Muscle of arm (tissue), 12 donors: Measurements from ENCODE around the gene SLC51A. TPM values are rescaled to one million over a fixed set of nuclear protein-coding genes. Genes with fewer than 3 reads are reported as not detected.
A peak's percentile ranks its signal among the peaks of the same experiment; 100 is the strongest.

Experiments used
- DNase-seq: peaks from one replicate; pipeline ENCODE4 v3.0.0-alpha.2; 2013
- polyA plus RNA-seq, 12 donors: library from polyadenylated mRNA; unstranded; fragments of 120-200 nt; gene quantifications; one replicate each; pipeline ENCODE4 v1.2.1, GENCODE V29; 2013; ENCODE audit not compliant: insufficient read length in 12 of 12

The SLC51A gene
- polyA plus RNA-seq, 12 donors, result 4.8 to 11.6 (median 7.3) TPM; not detected in 2

DNA sequence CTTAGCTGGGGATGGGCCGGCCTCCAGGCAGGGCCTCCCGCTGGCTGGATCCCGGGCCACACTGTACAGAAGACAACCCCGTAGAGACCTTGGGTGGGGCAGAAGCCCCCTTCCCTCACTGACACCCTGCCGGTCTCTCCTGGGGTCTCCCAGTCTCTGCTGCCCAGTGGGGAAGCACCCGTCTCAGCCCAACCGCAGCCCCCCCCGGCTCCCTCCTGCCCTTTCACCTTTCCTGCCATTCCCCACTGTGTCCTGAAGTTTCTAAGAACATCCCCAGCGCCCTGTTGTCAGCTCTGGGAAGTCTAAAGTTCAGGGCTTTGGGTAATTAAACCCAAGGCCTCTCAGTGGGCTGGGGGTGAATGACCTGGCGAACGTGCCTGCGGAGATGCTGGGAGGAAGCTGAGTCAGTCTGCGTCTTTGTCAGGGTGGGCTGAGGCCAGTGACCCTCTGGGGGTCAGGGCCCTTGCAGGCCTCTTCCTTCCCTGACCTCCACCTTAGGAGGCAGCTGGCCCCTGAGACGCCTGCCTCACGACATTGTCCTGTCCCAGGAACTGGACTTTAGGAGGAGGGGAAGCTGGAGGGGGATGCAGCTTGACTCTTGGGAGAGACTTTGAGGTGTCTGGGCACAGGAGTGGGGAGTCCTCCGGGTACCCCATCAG lies 1.4 kb upstream of the SLC51A start:
- DNase-seq, result no peak

GRCh38 chr3:196215493-196216020 lies 777 bp upstream of the SLC51A start:
- no peak for DNase-seq

DNA sequence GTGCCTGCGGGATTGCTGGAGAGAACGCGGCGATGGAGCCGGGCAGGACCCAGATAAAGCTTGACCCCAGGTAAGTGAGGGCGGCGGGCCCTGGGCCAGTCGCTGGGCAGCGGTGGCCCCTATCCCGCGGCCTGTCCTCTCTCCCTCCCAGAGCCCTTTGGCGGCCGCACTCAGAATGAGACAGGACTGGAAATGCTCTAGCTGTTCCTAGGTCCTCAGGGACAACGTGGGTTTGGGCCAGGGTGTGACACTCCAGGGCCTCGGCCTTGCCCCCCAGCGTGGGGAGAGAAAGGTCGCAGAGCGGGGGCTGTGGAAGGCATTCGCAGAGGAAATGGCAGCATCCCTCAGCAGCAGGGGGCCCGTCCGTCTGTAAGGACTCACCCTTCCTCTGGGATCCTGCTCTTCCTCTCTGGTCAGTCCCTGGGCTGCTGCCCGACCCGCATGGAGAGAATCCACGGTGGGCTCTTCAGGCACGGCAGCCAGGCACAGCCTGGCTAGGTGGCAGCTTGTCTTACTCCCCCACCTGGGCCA lies 412 bp downstream of the SLC51A start:
- no peak for DNase-seq

- DNase-seq, result no peak
Observed at GRCh38 chr3:196217307-196218154, 1.2 kb downstream of the SLC51A start.

- no peak for DNase-seq
Observed at GRCh38 chr3:196218155-196218712, 1.9 kb downstream of the SLC51A start.

DNA sequence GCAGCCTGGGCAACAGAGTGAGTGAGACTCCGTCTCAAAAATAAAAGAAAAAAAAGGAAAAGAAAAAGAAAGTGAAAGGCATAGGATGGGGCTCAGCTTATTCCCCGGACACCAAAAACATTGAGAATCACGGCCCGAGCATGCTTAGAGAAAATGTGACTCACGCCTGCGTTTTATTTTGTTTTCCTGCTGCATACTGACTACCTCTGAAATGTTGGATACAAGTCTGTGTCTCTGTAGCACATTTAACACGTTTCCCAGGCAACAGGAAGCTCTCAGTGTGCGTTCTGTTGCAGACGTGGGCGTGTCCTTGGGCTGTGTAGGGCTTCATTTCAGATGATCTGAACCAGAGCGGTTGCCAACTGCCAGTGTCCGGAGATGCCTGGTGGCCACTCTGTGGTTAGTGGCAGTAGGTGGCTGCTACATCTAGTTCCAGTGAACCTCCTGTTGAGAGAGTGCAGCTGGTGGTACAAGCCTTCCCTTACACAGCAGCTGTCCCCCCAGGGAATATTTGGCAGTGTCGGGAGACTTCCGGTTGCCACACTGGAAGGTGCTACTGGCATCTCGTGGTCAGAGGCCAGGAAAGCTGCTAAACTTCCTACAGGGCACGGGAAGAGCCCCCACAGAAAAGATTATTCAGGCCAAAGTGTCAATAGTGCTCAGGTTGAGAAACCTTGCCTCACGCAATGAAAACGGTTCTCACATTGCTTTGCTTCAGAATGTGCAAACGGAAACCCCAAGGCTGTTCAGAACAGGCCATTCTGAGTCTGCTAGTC lies 3.0 kb downstream of the SLC51A start:
- DNase-seq, result peak; percentile 66

- no peak for DNase-seq
Observed at GRCh38 chr3:196219970-196220311, 3.6 kb downstream of the SLC51A start.

- DNase-seq, result no peak
Observed at GRCh38 chr3:196220587-196220986, 4.3 kb downstream of the SLC51A start.

DNA sequence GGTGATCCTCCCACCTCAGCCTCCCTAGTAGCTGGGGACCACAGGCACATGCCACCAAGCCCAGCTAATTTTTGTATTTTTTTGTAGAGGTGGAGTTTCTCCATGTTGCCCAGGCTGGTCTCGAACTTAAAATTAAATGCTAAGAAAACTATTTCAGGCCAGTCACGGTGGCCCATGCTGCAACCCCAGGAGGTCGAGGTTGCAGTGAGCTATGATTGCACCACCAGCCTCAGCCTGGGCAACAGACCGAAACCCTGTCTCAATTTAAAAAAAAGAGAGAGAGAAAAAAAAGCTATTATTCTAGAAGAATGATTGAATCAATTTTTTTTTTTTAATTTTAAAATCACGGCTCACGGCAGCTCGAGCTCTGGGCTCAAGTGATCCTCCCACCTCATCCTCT lies 4.7 kb downstream of the SLC51A start:
- no peak for DNase-seq

- no peak for DNase-seq
Observed at GRCh38 chr3:196222876-196223595, 6.7 kb downstream of the SLC51A start.

DNA sequence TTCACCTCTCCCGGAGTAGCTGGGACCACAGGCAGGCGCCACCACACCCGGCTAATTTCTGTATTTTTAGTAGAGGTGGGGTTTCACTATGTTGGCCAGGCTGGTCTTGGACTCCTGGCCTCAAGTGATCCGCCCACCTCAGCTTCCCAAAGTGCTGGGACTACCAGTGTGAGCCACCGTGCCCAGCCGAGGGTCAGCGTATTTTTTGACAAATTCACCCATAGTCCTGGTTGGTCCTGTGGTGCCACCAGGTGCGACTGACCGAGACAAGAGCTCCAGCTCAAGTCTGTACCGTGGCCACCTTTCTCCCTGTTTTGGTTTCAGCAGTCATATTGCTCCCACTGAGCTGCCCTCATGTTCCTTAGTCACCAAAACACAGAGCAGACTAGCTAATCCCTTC lies 8.8 kb downstream of the SLC51A start:
- no peak for DNase-seq

DNA sequence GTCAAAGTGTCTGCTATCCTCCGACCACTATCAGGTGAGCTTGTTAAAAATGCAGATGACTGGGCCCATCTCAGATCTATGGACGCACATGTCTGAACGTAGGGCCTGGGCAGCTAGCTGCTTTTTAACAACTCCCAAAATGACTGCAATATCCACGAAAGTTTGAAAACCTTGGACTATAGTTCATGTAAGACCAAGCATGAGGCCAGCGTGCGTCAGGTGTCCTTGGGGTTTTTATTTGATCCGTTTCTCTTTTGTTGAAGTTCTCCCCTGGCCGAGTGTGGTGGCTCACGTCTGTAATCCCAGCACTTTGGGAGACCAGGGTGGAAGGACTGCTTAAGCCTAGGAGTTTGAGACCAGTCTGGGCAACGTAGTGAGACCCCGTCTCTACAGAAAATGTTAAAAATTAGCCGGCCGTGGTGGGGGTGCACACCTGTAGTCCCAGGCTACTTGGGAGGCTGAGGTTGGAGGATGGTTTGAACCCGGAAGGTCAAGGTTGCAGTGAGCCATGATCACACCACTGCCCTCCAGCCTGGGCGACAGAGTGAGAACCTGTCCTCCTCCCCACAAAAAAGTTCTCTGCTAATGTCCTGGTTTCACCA lies 9.5 kb downstream of the SLC51A start:
- no peak for DNase-seq

GRCh38 chr3:196227121-196227561 lies 10.8 kb downstream of the SLC51A start:
- no peak for DNase-seq

DNA sequence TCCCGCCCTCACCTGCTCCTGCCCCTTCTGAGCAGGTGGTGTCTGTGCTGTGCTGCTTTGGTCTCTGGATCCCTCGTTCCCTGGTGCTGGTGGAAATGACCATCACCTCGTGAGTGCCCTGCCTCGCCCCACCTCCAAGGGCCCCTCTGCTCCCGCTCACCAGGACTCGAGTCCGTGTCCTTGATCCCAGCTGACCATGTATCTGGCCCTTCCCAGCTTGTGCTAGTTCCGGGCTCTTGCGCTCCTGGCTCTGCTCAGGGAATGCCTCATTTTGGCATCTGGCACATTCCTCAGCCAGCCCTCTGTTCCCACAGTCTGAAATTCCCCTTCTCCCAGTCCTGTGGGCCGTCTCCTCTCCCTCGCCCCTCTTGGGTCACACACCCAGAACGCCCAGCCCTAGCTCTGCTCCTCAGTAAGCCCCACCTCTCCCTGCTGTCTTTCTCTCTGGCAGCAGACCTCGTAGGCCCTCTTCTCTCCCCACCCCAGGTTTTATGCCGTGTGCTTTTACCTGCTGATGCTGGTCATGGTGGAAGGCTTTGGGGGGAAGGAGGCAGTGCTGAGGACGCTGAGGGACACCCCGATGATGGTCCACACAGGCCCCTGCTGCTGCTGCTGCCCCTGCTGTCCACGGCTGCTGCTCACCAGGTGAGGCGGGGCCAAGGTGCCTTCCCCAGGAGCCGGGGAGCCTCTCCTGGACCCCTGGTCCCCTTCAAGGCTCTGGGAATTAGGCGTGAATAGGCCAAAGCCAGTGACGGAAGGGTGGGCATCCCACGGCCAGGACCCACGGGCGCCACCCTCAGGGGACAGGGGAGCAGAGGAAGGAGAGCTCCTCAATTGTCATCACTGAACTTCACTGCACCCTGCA lies 11.5 kb downstream of the SLC51A start:
- no peak for DNase-seq

DNA sequence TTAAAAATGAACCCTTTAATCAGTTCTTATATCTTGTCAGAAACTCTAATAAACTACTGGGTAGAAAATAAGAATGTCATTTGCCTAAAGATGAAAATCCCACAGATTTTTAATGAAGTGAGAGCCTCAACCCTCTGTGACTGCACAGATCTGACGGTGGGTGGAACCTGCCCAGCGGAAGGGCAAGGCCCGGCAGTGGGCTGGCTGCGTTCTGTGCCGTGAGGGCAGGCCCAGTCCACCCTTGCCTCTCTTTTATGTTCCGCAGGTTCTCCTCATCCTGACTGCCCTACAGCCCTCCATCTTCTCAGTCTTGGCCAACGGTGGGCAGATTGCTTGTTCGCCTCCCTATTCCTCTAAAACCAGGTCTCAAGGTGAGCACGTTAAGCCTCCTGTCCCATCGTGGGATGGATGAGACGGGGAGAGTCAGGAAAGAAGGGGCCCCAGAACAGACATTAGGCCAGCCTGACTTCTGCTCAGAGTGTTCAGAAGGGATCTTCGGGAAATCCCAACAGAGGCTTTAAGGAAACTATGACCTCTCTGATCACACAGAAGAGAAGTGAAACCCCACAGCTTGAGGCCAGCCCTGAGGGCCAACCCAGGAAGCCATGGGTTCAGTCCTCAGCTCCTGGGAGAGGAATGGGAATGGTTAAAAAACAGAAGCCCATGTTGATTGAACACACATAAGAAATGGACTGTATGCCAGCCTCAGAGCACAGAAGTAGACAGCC lies 16.0 kb downstream of the SLC51A start:
- no peak for DNase-seq

DNA sequence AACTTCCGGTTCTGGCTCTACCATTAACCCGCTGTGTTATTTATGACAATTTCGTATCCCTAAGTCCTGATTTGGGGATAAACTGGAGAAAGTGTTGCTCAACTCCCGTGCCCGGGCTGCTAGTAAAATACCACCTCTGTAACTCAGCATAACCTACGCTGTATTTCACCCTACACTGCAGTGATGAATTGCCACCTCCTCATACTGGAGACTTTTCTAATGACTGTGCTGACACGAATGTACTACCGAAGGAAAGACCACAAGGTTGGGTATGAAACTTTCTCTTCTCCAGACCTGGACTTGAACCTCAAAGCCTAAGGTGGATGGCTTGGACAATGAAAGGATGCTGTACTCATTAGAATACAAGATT lies 16.5 kb downstream of the SLC51A start:
- no peak for DNase-seq

DNA sequence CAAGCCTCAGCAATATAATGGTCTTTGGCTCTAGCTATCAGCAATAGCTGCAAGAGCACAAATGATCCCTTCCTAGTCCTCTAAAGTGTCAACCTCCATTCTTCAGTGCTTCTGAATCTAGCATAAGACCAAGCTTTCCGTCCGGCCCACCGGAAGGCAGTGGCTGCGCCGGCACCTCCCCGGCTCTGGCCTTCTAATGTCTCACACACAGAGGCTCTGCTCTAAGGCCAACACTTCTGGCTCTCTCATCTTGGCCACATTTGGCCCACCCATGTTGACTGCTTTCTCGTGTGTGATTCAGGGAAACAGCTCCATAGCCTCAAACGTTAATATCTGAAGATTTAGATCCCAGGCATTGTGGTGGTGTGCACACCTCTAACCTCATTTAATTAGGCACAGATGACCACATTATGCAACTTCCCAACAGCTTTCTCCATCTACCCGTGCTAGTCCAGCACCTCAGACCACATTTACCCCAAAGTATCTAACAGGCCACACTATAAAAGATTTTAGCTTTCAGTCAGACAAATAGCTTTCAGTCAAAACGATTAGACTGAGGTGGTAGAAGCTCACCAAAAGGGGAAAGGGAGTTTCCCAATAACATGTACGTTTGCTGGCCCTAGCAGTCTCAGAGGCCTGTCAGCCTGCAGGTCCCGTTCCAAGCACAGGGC lies 19.3 kb downstream of the SLC51A start:
- no peak for DNase-seq

GRCh38 chr3:196236223-196236622 lies 19.9 kb downstream of the SLC51A start:
- no peak for DNase-seq
